ENCODE results near the gene IFTAP. TPM values are rescaled to one million over a fixed set of nuclear protein-coding genes. Genes with fewer than 3 reads are reported as not detected.
A peak's percentile ranks its signal among the peaks of the same experiment; 100 is the strongest.
"Not testable (repeated sequence)": the region's sequence is repeated elsewhere in the genome, so short reads cannot be mapped to it uniquely, and the experiment has no call there.

IFTAP gene
- total RNA-seq, 1 experiment from 2014 or later = 25.5 TPM

DNA sequence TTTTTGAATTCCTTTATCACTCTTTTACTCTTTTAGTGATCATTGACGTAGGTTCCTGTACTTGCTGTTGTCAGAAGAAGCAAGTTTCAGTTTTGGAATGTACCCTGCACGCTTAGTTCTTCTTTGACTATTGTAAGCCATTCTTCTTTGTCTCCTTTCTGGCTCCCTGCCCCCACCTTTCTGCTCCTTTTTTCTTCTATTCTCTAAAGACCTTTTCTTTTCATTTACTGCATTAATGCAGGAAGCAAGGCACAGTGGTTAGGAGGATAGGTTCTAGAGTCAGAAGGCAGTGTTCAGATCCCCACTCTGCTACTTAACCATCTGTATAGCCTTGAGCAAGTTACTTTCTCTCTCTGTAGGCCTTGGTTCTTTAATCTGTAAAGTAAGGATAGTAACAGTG, 37.5 kb downstream of the IFTAP start:
- H3K4me1 ChIP-seq (replicated peaks) = no peaks in the 10 kb centered on the region
- DNase-seq (ENCODE audit: low read depth in 1 of 2, low spot score in 2 of 2) = no peak
- no peak overlapping the region for H3K4me3 ChIP-seq
- H3K27ac ChIP-seq = no peak overlapping the region
- H3K36me3 ChIP-seq = no peaks in the 10 kb centered on the region
- no peaks in the 10 kb centered on the region for H3K27me3 ChIP-seq (replicated peaks)
- H3K9me3 ChIP-seq (replicated peaks) = no peaks in the 10 kb centered on the region

- DNase-seq (ENCODE audit: low read depth in 1 of 2, low spot score in 2 of 2) = no peak
- H3K4me1 ChIP-seq (replicated peaks) = no peaks in the 10 kb centered on the region
- no peaks in the 10 kb centered on the region for H3K36me3 ChIP-seq
- H3K27ac ChIP-seq = no peak overlapping the region
- no peaks in the 10 kb centered on the region for H3K27me3 ChIP-seq (replicated peaks)
- H3K4me3 ChIP-seq = no peak overlapping the region
- no peaks in the 10 kb centered on the region for H3K9me3 ChIP-seq (replicated peaks)
Observed at GRCh38 chr11:36635066-36635862, 41.0 kb downstream of the IFTAP start.

DNA sequence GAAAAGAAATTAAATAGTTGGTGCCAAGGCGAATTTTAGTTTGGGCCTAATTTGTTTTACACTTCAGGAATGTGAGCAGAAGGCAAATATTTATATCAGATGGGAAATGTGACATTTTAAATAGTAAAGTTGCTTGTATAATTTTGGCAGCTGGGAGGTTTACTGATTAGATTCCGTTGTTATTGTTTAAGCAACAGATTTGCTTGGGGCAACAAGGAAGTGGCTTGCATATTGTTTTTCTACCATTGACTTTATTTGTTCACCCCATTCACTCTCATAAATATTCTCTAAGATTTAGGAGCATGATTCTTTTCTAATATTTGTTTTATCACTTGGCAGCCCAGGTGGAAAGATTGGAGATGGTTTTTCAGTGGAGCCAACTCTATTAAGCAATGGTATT, 44.3 kb downstream of the IFTAP start:
- H3K4me3 ChIP-seq = no peak overlapping the region
- no peaks in the 10 kb centered on the region for H3K27me3 ChIP-seq (replicated peaks)
- no peaks in the 10 kb centered on the region for H3K4me1 ChIP-seq (replicated peaks)
- no peaks in the 10 kb centered on the region for H3K9me3 ChIP-seq (replicated peaks)
- H3K27ac ChIP-seq = no peak overlapping the region
- DNase-seq (ENCODE audit: low read depth in 1 of 2, low spot score in 2 of 2) = no peak
- H3K36me3 ChIP-seq = no peaks in the 10 kb centered on the region

DNA sequence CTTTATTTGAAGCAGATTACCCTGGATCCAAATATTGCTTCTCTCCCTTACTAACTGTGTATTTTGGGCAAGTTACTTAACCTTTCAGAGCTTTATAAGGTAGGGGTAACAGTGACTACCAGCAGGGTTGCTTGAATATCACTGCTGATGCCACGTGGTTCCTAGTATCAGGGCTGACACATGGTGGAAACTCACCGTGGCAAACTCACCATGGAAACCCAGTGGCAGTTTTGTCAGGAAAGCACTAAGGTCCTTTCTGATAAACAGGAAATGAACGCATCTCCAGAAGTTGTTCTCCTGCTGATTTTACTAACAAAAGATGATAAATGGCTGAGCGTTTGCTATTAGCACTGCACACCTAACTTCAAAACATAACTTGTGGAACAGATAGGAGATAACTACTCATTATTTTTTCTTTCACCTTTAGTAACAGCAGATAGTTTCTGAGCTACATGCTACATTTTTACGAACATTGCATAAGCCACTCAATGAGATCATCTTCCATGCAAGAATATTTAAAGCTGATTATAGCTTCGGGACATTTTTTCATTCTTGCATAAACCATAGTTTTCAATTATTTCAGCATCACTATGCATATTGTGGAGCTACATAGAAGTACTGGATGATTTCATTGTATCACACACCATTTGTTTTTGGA, 63.4 kb downstream of the IFTAP start:
- no peaks in the 10 kb centered on the region for H3K27me3 ChIP-seq (replicated peaks)
- H3K36me3 ChIP-seq = no peaks in the 10 kb centered on the region
- H3K4me1 ChIP-seq (replicated peaks) = no peaks in the 10 kb centered on the region
- no peak overlapping the region for H3K4me3 ChIP-seq
- no peak overlapping the region for H3K27ac ChIP-seq
- no peak for DNase-seq (ENCODE audit: low read depth in 1 of 2, low spot score in 2 of 2)
- H3K9me3 ChIP-seq (replicated peaks) = no peaks in the 10 kb centered on the region

DNA sequence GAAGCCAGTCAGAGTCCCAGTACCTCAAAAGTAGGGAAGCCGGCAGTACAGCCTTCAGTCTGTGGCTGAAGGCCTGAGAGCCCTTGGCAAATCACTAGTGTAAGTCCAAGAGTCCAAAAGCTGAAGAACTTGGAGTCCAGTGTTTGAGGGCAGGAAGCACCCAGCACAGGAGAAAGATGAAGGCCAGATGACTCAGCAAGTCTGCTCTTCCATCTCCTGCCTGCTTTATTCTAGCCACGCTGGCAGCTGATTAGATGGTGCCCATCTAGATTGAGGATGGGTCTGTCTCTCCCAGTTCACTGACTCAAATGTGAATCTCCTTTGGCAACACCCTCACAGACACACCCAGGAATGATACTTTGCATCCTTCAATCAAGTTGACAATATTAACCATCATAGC, 67.1 kb downstream of the IFTAP start:
- H3K36me3 ChIP-seq; H3K27me3 ChIP-seq (replicated peaks); H3K27ac ChIP-seq; H3K4me1 ChIP-seq (replicated peaks); H3K9me3 ChIP-seq (replicated peaks); H3K4me3 ChIP-seq; DNase-seq (ENCODE audit: low read depth in 1 of 2, low spot score in 2 of 2): not testable (repeated sequence)

GRCh38 chr11:36672815-36673450, 78.6 kb downstream of the IFTAP start:
- Histone ChIP-seq H3K4me1 (replicated peaks) (no peaks in the 10 kb centered on the region), H3K9me3 (replicated peaks) (no peaks in the 10 kb centered on the region), H3K27ac (no peak overlapping the region), H3K4me3 (no peak overlapping the region), H3K27me3 (replicated peaks) (no peaks in the 10 kb centered on the region), H3K36me3 (no peaks in the 10 kb centered on the region)
- peak in 1 of 2 experiments; percentile 26 for DNase-seq (ENCODE audit: low read depth in 1 of 2, low spot score in 2 of 2)

- not testable (repeated sequence) for H3K36me3 ChIP-seq; H3K4me3 ChIP-seq; H3K27me3 ChIP-seq (replicated peaks); H3K27ac ChIP-seq; H3K4me1 ChIP-seq (replicated peaks); H3K9me3 ChIP-seq (replicated peaks); DNase-seq (ENCODE audit: low read depth in 1 of 2, low spot score in 2 of 2)
Observed at GRCh38 chr11:36679547-36679946, 85.2 kb downstream of the IFTAP start.

DNA sequence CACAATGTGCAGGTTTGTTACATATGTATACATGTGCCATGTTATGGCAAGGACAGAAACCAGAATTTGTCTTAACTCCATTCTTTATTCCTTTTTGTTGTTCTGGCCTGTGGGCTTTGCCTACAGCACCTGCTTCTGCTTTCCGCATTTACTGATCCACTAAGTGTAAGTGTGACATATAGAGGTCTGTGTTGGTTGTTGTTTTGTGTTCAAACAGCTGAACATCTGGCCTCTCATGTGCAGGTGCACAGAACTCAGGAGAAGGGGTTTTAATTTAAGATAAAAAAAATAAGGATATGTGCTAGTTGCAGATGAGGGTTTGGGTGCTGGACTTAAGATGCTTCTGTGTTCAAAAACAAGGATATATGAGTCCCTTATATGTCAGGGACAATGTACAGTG, 89.5 kb downstream of the IFTAP start:
- H3K4me1 ChIP-seq (replicated peaks) = no peaks in the 10 kb centered on the region
- H3K27ac ChIP-seq = no peak overlapping the region
- H3K4me3 ChIP-seq = no peak overlapping the region
- no peaks in the 10 kb centered on the region for H3K36me3 ChIP-seq
- H3K27me3 ChIP-seq (replicated peaks) = no peaks in the 10 kb centered on the region
- H3K9me3 ChIP-seq (replicated peaks) = 0 out of 2 replicates have a peak, but pooled peaks cover 2% of the 10 kb centered on the region
- no peak for DNase-seq (ENCODE audit: low read depth in 1 of 2, low spot score in 2 of 2)

GRCh38 chr11:36684840-36685801, 90.8 kb downstream of the IFTAP start:
- no peak overlapping the region for H3K4me3 ChIP-seq

GRCh38 chr11:36688132-36688531, 93.8 kb downstream of the IFTAP start:
- Histone ChIP-seq H3K4me1 (replicated peaks) (no peaks in the 10 kb centered on the region), H3K27me3 (replicated peaks) (peaks cover 11% of the 10 kb centered on the region; the same call in 1 of the 2 replicates), H3K36me3 (no peaks in the 10 kb centered on the region), H3K4me3 (no peak overlapping the region), H3K27ac (no peak overlapping the region), H3K9me3 (replicated peaks) (no peaks in the 10 kb centered on the region)
- no peak for DNase-seq (ENCODE audit: low read depth in 1 of 2, low spot score in 2 of 2)

More at GRCh38 chr11:36684840-36685801, 90.8 kb downstream of the IFTAP start:
- H3K36me3 ChIP-seq = no peaks in the 10 kb centered on the region
- DNase-seq (ENCODE audit: low read depth in 1 of 2, low spot score in 2 of 2) = no peak
- H3K27ac ChIP-seq = no peak overlapping the region
- 0 out of 2 replicates have a peak, but pooled peaks cover 2% of the 10 kb centered on the region for H3K9me3 ChIP-seq (replicated peaks)
- no peaks in the 10 kb centered on the region for H3K4me1 ChIP-seq (replicated peaks)
- H3K27me3 ChIP-seq (replicated peaks) = no peaks in the 10 kb centered on the region; the same call in 1 of the 2 replicates

DNA sequence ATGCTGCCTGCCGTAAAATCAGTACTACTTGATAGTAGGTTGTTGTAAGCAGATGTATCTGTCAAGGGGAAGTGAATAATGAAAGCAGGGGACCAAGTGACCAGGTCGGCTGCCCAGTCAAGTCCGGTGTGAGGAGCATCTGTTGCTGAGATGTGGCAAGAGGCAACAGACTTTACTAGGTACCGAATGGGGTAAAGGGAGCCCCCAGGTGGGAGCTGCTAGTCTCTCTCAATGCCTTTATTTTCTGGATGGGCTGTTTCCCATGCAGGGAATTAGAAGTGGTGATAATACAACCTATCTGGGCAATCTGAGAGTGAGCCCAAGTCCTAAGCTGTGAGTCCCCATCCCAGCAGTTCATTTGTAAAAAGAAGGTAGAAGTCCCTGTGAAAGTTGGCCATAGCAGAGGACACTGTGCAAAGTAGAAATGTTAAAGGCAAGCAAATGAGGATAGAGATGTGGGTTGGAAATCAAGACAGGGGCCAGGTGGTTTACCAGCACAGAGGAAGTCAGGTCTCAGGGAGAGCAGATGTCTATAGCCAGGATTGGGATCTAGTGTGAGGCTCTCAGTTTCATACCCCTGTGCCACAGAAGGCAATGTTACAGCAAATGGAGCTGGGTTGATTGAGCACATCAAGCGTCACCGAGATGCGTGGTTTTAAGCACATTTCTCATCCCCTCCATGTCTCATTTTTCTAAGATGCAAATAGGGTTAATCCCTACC, 94.4 kb downstream of the IFTAP start:
- H3K9me3 ChIP-seq (replicated peaks) = no peaks in the 10 kb centered on the region
- peaks cover 14% of the 10 kb centered on the region; the same call in 1 of the 2 replicates for H3K27me3 ChIP-seq (replicated peaks)
- H3K4me3 ChIP-seq = no peak overlapping the region
- no peaks in the 10 kb centered on the region for H3K36me3 ChIP-seq
- H3K4me1 ChIP-seq (replicated peaks) = no peaks in the 10 kb centered on the region
- no peak for DNase-seq (ENCODE audit: low read depth in 1 of 2, low spot score in 2 of 2)
- no peak overlapping the region for H3K27ac ChIP-seq

GRCh38 chr11:36689442-36689841, 95.1 kb downstream of the IFTAP start:
- peaks cover 14% of the 10 kb centered on the region; the same call in 1 of the 2 replicates for H3K27me3 ChIP-seq (replicated peaks)
- DNase-seq (ENCODE audit: low read depth in 1 of 2, low spot score in 2 of 2) = no peak
- H3K36me3 ChIP-seq = no peaks in the 10 kb centered on the region
- H3K4me1 ChIP-seq (replicated peaks) = no peaks in the 10 kb centered on the region
- no peak overlapping the region for H3K27ac ChIP-seq
- no peak overlapping the region for H3K4me3 ChIP-seq
- no peaks in the 10 kb centered on the region for H3K9me3 ChIP-seq (replicated peaks)

- H3K4me1 ChIP-seq (replicated peaks) = no peaks in the 10 kb centered on the region
- no peaks in the 10 kb centered on the region for H3K36me3 ChIP-seq
- peaks cover 18% of the 10 kb centered on the region for H3K27me3 ChIP-seq (replicated peaks)
- H3K4me3 ChIP-seq = no peak overlapping the region
- DNase-seq (ENCODE audit: low read depth in 1 of 2, low spot score in 2 of 2) = no peak
- no peak overlapping the region for H3K27ac ChIP-seq
- no peaks in the 10 kb centered on the region for H3K9me3 ChIP-seq (replicated peaks)
Observed at GRCh38 chr11:36692704-36693103, 98.4 kb downstream of the IFTAP start.
